Frontal cortex (tissue), 4 donors: ENCODE data around the gene PSMD14. TPM values are rescaled to one million over a fixed set of nuclear protein-coding genes. Genes with fewer than 3 reads are reported as not detected.
A peak's percentile ranks its signal among the peaks of the same experiment; 100 is the strongest.
"Not testable (repeated sequence)": the region's sequence is repeated elsewhere in the genome, so short reads cannot be mapped to it uniquely, and the experiment has no call there.

Experiments used
- DNase-seq, 2 donors: peaks; one replicate each; pipeline ENCODE4 v3.0.0; 2012; ENCODE audit warnings: low spot score in 2 of 2
- FAIRE-seq: peaks from 2 replicates; lab custom pipeline; 2012; peaks lifted over from hg19 to GRCh38; lab: Jason Lieb, UNC
- total RNA-seq: library from RNA; depleted of rRNA; stranded (reverse); fragments of >200 nt; gene quantifications from one replicate; pipeline ENCODE4 v1.2.3, GENCODE V29; 2014
- donor health status: control.
- donor health status: control.
- donor health status: control.

The PSMD14 gene
- total RNA-seq: 84.4 TPM

DNA sequence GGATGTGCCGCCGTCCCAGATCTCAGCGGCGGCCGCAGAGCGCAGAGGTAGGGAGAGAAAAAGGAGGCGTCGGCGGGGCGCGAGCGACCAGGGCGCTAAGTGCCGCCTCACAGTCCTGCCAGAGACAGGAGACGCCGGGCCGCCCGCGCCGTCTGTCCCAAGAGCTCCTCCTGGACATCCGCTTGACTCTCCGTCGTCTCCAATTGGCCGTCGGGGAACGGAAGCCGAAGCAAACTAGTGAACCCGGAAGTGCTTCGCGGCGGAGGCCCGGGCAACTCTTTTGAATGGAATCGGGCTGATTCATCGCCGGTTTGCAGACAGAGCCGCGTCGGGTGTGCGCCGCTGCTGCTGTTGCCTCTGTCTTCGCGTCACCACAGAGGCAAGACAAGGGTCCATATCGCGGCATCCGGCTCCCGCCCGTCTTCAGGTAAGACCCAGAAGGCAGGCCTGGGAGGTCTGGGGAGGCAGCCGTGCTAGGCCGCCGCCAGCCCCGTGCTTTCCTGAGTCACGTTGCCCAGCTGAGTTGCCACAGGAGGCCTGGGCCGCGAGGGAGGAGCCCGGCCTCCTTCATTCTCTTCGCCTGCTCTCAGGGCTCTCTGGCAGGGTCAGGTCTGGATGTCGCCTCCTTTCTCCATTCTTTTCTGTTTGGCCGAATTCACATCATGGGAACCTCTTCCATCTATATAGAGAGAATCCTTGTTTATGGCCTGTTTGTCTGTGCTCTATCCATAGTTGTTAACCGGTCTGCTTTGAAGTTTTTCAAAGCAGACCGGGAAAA is at the start of gene PSMD14:
PSMD14 (plus strand) TSS at position 248 of the 778 bp plus-strand sequence. CDS start 10,401 bp downstream, outside the sequence.
- peak; percentile 46 to 71 for DNase-seq
- FAIRE-seq: no peak

GRCh38 chr2:161265874-161266273 is 42.4 kb upstream of the PSMD14 start:
- DNase-seq: no peak
- FAIRE-seq: no peak

- FAIRE-seq: no peak
- DNase-seq: no peak
These were observed 39.1 kb upstream of the PSMD14 start for GRCh38 chr2:161269111-161269510.

GRCh38 chr2:161273038-161273760 is 35.0 kb upstream of the PSMD14 start:
- peak; percentile 89 for FAIRE-seq
- peak in 1 of 2 donors; percentile 18 for DNase-seq

GRCh38 chr2:161278564-161279229 is 29.5 kb upstream of the PSMD14 start:
- peak; percentile 25 to 53 for DNase-seq
- not testable (repeated sequence) for FAIRE-seq

- not testable (repeated sequence) for DNase-seq, FAIRE-seq
These were observed 28.9 kb upstream of the PSMD14 start for GRCh38 chr2:161279230-161279815.

DNA sequence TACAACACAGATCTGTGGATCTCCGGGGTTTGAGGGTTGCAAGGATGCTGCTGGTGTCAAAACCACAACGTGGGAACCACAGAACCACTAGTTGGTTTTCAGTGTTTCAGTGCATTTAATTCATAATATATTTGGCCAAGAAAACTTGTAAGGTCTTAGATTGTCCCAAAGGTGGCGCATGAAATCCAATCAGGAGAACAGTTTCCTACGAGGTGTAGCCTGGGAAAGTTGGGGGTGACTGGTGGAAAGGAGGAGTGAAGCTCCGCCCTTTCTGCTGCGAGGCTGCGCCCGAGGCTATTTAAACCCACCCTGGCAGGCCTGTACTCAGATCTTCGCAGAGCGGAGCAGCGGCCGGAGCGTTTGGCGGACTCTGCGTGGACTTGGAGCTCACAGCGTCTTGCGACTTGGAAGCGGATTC is 27.3 kb upstream of the PSMD14 start:
- not testable (repeated sequence) for FAIRE-seq, DNase-seq

DNA sequence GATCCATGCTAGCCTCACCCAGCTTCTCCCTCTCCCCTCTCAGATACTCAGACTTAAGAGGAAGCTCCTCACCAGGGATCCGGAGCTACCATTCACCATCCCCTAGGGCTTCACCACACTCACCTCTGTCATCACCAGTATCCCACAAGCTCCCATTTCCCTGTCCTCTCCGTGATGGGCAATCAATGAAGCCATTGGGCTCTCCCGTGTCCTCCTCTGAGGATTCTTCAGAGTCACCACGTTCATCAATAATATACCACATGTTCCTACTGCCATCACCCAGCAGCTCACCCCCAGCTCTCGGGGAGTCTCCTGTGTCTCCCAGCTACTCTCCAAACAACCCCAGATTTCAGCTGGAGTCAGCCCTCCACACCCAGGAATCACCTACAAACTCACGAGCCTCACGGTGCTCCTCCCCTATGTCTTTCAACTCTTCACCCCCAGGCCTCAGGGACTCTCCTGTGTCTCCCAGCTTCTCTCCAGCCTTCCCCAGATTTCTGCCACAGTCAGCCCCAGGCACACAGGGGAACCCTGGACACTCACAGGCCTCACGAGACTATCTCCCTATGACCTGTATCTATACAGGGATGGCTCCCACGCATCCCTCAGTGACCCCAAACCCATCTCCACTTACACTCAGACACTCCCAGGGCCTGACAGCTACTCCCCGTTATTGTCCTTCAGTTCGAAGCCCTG is 26.5 kb upstream of the PSMD14 start:
- not testable (repeated sequence) for DNase-seq, FAIRE-seq

GRCh38 chr2:161282311-161282644 is 25.9 kb upstream of the PSMD14 start:
- not testable (repeated sequence) for FAIRE-seq, DNase-seq

DNA sequence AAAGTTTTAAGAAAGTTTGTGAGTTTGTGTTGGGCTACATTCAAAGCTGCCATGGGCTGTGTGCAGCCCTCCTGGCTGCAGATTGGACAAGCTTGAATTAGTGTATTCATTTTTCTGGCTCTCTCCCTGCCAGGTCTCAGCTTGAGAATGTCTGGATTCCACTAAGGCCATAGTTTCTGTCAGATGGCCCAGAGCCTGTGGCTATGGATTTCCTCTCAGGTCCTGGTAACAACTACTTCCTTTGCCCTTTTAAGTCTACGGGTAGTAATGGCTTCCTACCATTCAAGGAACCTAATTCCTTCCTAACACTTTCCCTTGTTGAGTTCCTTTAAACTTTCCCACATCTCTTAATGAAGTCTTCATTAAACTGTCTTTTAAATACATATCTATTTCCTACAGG is 24.3 kb upstream of the PSMD14 start:
- DNase-seq (no peak), FAIRE-seq (no peak)

DNA sequence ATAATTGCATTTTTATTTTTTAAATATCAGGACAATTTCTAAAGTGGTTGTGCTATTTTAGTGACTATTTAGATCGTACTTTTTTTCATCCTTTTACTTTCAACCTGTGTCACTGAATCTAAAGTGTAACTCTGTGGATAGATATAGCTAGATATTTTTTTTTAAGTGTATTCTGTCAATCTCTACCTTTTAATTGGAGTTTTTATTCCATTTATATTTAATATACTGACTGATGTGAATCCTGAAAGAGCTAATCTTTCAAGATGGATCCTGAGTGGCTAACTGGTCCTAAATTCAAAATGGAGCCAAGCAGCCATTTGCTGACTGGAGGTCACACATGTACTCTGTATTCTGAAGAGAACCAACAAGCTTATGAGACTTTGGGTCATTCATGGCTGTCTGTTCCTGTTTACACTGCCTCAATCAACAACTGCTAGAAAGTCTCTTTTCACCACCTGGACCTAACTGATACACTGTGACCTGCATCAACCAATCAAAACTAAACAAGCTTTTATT is 4.6 kb upstream of the PSMD14 start:
- DNase-seq (no peak), FAIRE-seq (no peak)

DNA sequence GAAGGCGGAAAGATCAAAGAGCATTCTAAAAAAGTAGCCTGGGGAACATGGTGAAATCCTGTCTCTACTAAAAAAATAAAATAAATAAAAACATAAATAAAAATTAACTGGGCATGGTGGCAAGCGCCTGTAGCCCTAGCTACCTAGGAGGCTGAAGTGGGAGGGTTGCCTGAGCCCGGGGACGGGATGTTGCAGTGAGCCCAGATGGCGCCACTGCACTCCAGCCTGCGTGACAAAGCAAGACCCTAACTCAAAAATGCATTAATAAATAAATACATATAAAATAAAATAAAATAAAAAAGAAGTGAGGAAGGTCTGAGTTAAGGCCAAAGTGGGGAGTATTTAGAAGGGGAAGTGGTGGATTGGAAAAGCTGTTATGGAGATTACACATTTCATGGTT is 1.3 kb upstream of the PSMD14 start:
- FAIRE-seq: no peak
- no peak for DNase-seq

DNA sequence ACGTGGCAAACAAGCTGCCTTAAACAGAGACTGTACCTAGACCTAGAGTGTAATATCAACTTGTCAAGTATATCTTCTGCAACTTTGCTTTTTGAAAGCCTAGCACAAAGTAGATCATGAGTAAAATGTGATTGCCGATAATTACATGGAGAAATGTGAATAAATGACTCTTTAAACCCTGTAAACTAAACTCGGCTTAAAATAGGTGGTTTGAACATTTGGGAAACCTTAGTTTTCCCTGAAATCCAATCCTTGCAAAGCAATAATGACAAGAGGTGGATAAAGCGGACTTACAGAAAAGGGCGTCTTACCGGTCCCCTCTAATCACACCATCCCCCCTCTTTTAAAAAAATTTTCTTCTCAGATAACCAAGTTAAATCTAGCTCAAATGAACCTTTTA is 549 bp upstream of the PSMD14 start:
- FAIRE-seq (no peak), DNase-seq (no peak)

DNA sequence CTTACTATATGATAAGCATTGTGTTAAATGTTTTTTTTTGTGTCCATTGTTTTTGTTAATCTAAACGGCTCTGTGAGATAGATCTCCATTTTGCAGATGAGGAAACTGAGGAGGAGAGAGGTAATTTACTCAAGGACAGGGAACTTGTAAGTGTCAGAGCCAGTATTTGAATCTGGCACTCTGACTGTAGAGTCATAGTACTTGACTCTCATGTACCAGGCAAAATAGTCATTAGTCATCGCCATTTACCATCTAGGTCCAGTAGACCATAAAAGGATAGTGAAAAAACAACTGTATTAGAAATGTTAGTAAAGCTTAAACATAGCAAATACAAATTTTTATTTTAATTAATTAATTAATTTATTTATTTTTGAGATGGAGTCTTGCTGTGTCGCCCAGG is 4.8 kb downstream of the PSMD14 start:
- DNase-seq: no peak

GRCh38 chr2:161315380-161315779 is 7.2 kb downstream of the PSMD14 start:
- FAIRE-seq (no peak), DNase-seq (no peak)

More for the DNA sequence above, 4.8 kb downstream of the PSMD14 start:
- no peak for FAIRE-seq

- DNase-seq (no peak), FAIRE-seq (no peak)
These were observed 8.5 kb downstream of the PSMD14 start for GRCh38 chr2:161316701-161317100.

DNA sequence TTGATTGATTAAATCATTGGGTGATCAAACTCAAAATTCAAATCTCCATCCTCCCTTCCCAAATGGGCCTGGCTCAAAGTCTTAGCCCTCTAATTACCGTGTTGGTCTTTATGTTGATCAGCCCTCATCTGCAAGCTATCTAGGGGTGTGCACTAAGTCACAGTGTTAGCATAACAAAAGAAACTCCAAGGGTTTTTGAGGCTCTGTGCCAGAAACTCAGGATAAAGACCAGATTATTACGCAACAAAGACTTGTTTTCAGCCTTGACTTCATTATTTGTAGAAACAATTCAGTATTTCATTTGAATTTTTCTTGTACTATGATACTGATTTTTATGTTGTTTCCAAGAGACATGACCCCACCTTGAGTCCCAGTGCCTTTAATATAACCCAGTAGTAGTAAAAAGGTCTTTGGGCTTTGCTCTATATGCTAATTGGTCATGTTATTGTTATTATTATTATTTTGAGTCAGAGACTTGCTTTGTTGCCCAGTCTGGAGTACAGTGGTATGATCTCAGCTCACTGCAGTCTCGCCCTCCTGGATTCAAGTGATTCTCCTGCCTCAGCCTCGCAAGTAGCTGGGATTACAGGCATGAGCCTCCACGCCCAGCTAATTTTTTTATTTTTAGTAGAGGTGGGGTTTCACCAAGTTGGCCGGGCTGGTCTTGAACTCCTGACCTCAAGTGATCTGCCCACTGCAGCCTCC is 13.9 kb downstream of the PSMD14 start:
- FAIRE-seq: no peak

GRCh38 chr2:161324876-161325275 is 16.7 kb downstream of the PSMD14 start:
- FAIRE-seq (no peak), DNase-seq (no peak)

More for the DNA sequence above, 13.9 kb downstream of the PSMD14 start:
- DNase-seq: no peak

GRCh38 chr2:161327582-161327981 is 19.4 kb downstream of the PSMD14 start:
- FAIRE-seq: no peak
- no peak for DNase-seq
